ENCODE data around the gene RIN2. TPM values are rescaled to one million over a fixed set of nuclear protein-coding genes. Genes with fewer than 3 reads are reported as not detected.

Gene RIN2
- total and polyA plus RNA-seq, 2 of the 13 experiments (the other 11 are each of a cell fraction or from before 2014, with no cell fraction given) = 2.5 to 5.1 TPM

GRCh38 chr20:19756761-19757486 is 1.1 kb upstream of the RIN2 start (continued):
- TF ChIP-seq MEIS2 (CRISPR knock-in tag; IDR thresholded peaks at IDR 0.05) (peak; percentile 62; the same call in 1 of the 2 replicates), SATB2 (CRISPR knock-in tag; IDR thresholded peaks at IDR 0.05) (no peak), DRAP1 (CRISPR knock-in tag; IDR thresholded peaks at IDR 0.05) (no peak), RARA (CRISPR knock-in tag; IDR thresholded peaks at IDR 0.05) (no peak), SNAI1 (CRISPR knock-in tag; IDR thresholded peaks at IDR 0.05; ENCODE audit: borderline replicate concordance) (no peak), FOXP4 (CRISPR knock-in tag; IDR thresholded peaks at IDR 0.05) (peak; percentile 13; the same call in 1 of the 2 replicates), ZNF329 (CRISPR knock-in tag; IDR thresholded peaks at IDR 0.05; ENCODE audit: low read depth) (no peak), FOXK1 (CRISPR knock-in tag; IDR thresholded peaks at IDR 0.05; ENCODE audit: borderline replicate concordance, low read depth) (no peak), RNF219 (CRISPR knock-in tag; IDR thresholded peaks at IDR 0.05) (no peak), ZNF7 (CRISPR knock-in tag; IDR thresholded peaks at IDR 0.05) (no peak), HCFC1 (IDR thresholded peaks at IDR 0.05; ENCODE audit: low read depth, low read length) (no peak), SKIL (CRISPR knock-in tag; IDR thresholded peaks at IDR 0.05; ENCODE audit: borderline replicate concordance) (no peak), ZNF263 (CRISPR knock-in tag; IDR thresholded peaks at IDR 0.05) (no peak)

Data from HepG2 (cell line).